Breast epithelium (tissue), 4 donors: Measurements from ENCODE around the gene PHACTR2. TPM values are rescaled to one million over a fixed set of nuclear protein-coding genes. Genes with fewer than 3 reads are reported as not detected.

Experiments
- DNase-seq, 2 donors: peaks; one replicate each; pipeline ENCODE4 v3.0.0-alpha.2; 2019; ENCODE audit warnings: low spot score in 2 of 2
- H3K27ac ChIP-seq, 2 donors: fragments of 200-600 bp; sonication (generic) in 1 of 2; one replicate each; pipeline ENCODE4 v1.5.1; 2016 to 2019; ENCODE audit warnings: mild to moderate bottlenecking in 1 of 2
- H3K27me3 ChIP-seq, 2 donors: fragments of 200-600 bp; sonication (generic) in 1 of 2; one replicate each; pipeline versions ENCODE4 v1.5.1 to v1.6.0; 2017 to 2019; ENCODE audit warnings: control low read depth in 1 of 2, mild to moderate bottlenecking in 1 of 2
- H3K36me3 ChIP-seq: fragments of 200-600 bp; one replicate; pipeline ENCODE4 v1.5.1; 2019
- H3K4me1 ChIP-seq, 2 donors: fragments of 200-600 bp; sonication (generic); one replicate each; pipeline ENCODE4 v1.5.1; 2016 to 2019; ENCODE audit warnings: control low read depth in 1 of 2
- H3K4me3 ChIP-seq, 3 donors: fragments of 200-600 bp; sonication (generic); 1 replicate in 2 of 3; 2 replicates in 1 of 3; pipeline ENCODE4 v1.5.1; 2016 to 2019; ENCODE audit warnings: mild to moderate bottlenecking in 3 of 3, moderate library complexity in 2 of 3
- H3K9me3 ChIP-seq, 2 donors: fragments of 200-600 bp; sonication (generic) in 1 of 2; one replicate each; pipeline ENCODE4 v1.5.1; 2016 to 2019; ENCODE audit warnings: control low read depth in 1 of 2
- CTCF ChIP-seq, 3 donors: fragments of 450-650 bp; IDR thresholded peaks; one replicate each; pipeline ENCODE4 v1.5.1; 2016 to 2017; ENCODE audit warnings: antibody characterized with exemption in 3 of 3, mild to moderate bottlenecking in 3 of 3, moderate library complexity in 3 of 3
- POLR2A ChIP-seq: fragments of 450-650 bp; IDR thresholded peaks from one replicate; pipeline ENCODE4 v1.6.1; 2016; ENCODE audit warnings: antibody characterized with exemption, mild to moderate bottlenecking, moderate library complexity
- POLR2AphosphoS5 ChIP-seq, 3 donors: sonication (generic); formaldehyde crosslinking; IDR thresholded peaks; one replicate each; pipeline ENCODE4 v1.6.1; 2017; ENCODE audit warnings: antibody characterized with exemption in 3 of 3
- intact Hi-C: fragments of 100-400 bp; cut with DNase I; formaldehyde crosslinking; loops from one replicate; pipeline ENCODE4 v1.15.1; 2023; ENCODE audit warnings: low total_unique reads
- total RNA-seq, 3 donors: library from RNA; depleted of rRNA; stranded (reverse); fragments of >200 nt; gene quantifications; one replicate each; pipeline ENCODE4 v1.1.0, GENCODE V29; 2016

Gene PHACTR2
- total RNA-seq, 3 donors from 2014 or later = 27.5 to 53.3 (median 52.4) TPM

- Histone ChIP-seq H3K4me3 (no peak overlapping the region), H3K36me3 (no peaks in the 10 kb centered on the region), H3K9me3 (no peaks in the 10 kb centered on the region), H3K4me1 (no peaks in the 10 kb centered on the region), H3K27me3 (no peaks in the 10 kb centered on the region), H3K27ac (no peak overlapping the region)
- DNase-seq = no peak
- TF ChIP-seq POLR2AphosphoS5 (IDR thresholded peaks at IDR 0.05) = no peak
- no peak for TF ChIP-seq CTCF (IDR thresholded peaks at IDR 0.05)
- no peak for TF ChIP-seq POLR2A
- intact Hi-C loops = no loop called here
Measured at GRCh38 chr6:143817621-143818020, 139.9 kb downstream of the PHACTR2 start.

GRCh38 chr6:143821359-143821758, 143.6 kb downstream of the PHACTR2 start:
- TF ChIP-seq POLR2AphosphoS5 (IDR thresholded peaks at IDR 0.05) = no peak
- no peak for TF ChIP-seq POLR2A
- TF ChIP-seq CTCF (IDR thresholded peaks at IDR 0.05) = no peak
- no peak overlapping the region for H3K4me3 ChIP-seq
- intact Hi-C loops = no loop called here
- no peak overlapping the region for H3K27ac ChIP-seq
- DNase-seq = no peak
- no peaks in the 10 kb centered on the region for H3K27me3 ChIP-seq
- no peaks in the 10 kb centered on the region for H3K36me3 ChIP-seq
- H3K9me3 ChIP-seq = no peaks in the 10 kb centered on the region
- H3K4me1 ChIP-seq = no peaks in the 10 kb centered on the region

GRCh38 chr6:143822584-143823024, 144.8 kb downstream of the PHACTR2 start:
- no peak for DNase-seq
- H3K27ac ChIP-seq = no peak overlapping the region

GRCh38 chr6:143823548-143823947, 145.8 kb downstream of the PHACTR2 start:
- TF ChIP-seq POLR2AphosphoS5 (IDR thresholded peaks at IDR 0.05) (no peak), CTCF (IDR thresholded peaks at IDR 0.05) (no peak), POLR2A (no peak)
- Histone ChIP-seq H3K4me3 (no peak overlapping the region), H3K9me3 (no peaks in the 10 kb centered on the region), H3K36me3 (no peaks in the 10 kb centered on the region), H3K27me3 (no peaks in the 10 kb centered on the region), H3K4me1 (no peaks in the 10 kb centered on the region), H3K27ac (no peak overlapping the region)
- no peak for DNase-seq
- intact Hi-C loops = no loop called here

More at GRCh38 chr6:143822584-143823024, 144.8 kb downstream of the PHACTR2 start:
- intact Hi-C loops = no loop called here
- Histone ChIP-seq H3K36me3 (no peaks in the 10 kb centered on the region), H3K9me3 (no peaks in the 10 kb centered on the region), H3K4me1 (no peaks in the 10 kb centered on the region), H3K27me3 (no peaks in the 10 kb centered on the region), H3K4me3 (no peak overlapping the region)
- no peak for TF ChIP-seq POLR2A
- no peak for TF ChIP-seq CTCF (IDR thresholded peaks at IDR 0.05)
- TF ChIP-seq POLR2AphosphoS5 (IDR thresholded peaks at IDR 0.05) = no peak

GRCh38 chr6:143828572-143828971, 150.8 kb downstream of the PHACTR2 start:
- no peaks in the 10 kb centered on the region for H3K4me1 ChIP-seq
- H3K27ac ChIP-seq = no peak overlapping the region
- TF ChIP-seq CTCF (IDR thresholded peaks at IDR 0.05) = no peak
- TF ChIP-seq POLR2A = no peak
- TF ChIP-seq POLR2AphosphoS5 (IDR thresholded peaks at IDR 0.05) = no peak
- no peak overlapping the region for H3K4me3 ChIP-seq
- intact Hi-C loops = no loop called here
- H3K9me3 ChIP-seq = no peaks in the 10 kb centered on the region
- no peak for DNase-seq
- H3K27me3 ChIP-seq = no peaks in the 10 kb centered on the region
- H3K36me3 ChIP-seq = no peaks in the 10 kb centered on the region
